HAP-1 (cell line): ENCODE data around the gene DOCK6.

ENCODE experiments used
- DNase-seq, 2 experiments: peaks; one replicate each; pipeline ENCODE4 v3.0.0-alpha.2; 2016 to 2020; ENCODE audit warnings: low spot score in 2 of 2
- H3K27me3 ChIP-seq: fragments of 250-450 bp; sonication (Bioruptor Pico); 2 replicates; pipeline ENCODE4 v1.5.1; 2020; ENCODE audit warnings: low read depth, mild to moderate bottlenecking, moderate library complexity
- H3K36me3 ChIP-seq: fragments of 250-450 bp; sonication (Bioruptor Pico); replicated peaks from 2 replicates; pipeline ENCODE4 v1.5.1; 2020; ENCODE audit warnings: mild to moderate bottlenecking
- H3K4me1 ChIP-seq: fragments of 250-450 bp; sonication (Bioruptor Pico); 2 replicates; pipeline ENCODE4 v1.5.1; 2020; ENCODE audit warnings: mild to moderate bottlenecking
- H3K4me3 ChIP-seq: fragments of 250-450 bp; sonication (Bioruptor Pico); 2 replicates; pipeline ENCODE4 v1.5.1; 2020; ENCODE audit warnings: mild to moderate bottlenecking, moderate library complexity
- H3K9me3 ChIP-seq: fragments of 250-450 bp; sonication (Bioruptor Pico); 2 replicates; pipeline ENCODE4 v1.5.1; 2020; ENCODE audit warnings: mild to moderate bottlenecking, moderate library complexity
- in situ Hi-C: fragments of 300-500 bp; cut with MboI; formaldehyde crosslinking; loops from 3 replicates; pipeline ENCODE4 v1.14.3; 2020; ENCODE audit warnings: low sequenced_read_pairs, inconsistent platforms, mixed read lengths

The DOCK6 gene

DNA sequence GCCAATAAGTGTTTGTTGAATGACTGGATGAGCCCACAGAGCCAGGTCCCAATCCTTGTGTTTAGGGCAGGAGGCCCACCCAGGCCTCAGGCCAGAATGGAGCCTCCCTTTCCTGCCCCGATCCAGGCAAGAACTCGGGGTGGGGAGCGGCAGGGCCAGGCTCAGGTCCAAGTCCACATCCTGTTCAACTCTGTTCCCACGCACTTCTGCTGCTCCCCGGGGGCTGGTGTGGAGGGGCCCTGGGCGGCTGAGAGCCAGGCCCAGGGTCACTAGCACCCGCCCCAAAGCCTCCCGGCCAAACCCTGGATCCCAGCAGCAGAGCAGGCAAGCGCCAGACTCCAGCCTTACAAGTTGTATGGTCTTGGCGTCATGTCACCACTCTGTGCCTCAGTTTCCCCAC lies 14.9 kb downstream of the DOCK6 start:
- in situ Hi-C loops, result no loop called here
- DNase-seq, result no peak
- no peaks in the 10 kb centered on the region for H3K9me3 ChIP-seq

DNA sequence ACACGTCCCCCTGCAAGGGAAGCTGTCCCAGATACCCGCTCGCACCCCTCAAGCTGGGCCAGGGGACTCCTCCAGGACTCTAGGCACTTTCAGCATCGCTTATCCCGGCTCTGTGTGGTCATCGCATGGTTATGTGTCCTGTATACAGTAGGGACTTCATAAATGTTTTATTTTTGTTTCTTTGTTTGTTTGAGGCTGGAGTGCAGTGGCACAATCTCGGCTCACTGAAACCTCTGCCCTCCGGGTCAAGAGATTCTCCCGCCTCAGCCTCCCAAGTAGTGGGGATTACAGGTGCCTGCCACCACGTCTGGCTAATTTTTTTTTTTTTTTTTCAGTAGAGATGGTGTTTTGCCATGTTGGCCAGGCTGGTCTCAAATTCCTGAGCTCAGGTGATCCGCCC lies 15.4 kb downstream of the DOCK6 start:
- in situ Hi-C loops, result no loop called here
- Histone ChIP-seq H3K4me3 (no peak overlapping the region), H3K9me3 (no peaks in the 10 kb centered on the region), H3K27me3 (no peaks in the 10 kb centered on the region), H3K4me1 (no peaks in the 10 kb centered on the region), H3K36me3 (peaks cover 1% of the 10 kb centered on the region; the same call in 1 of the 2 replicates)
- DNase-seq, result no peak

More for the DNA sequence above, 14.9 kb downstream of the DOCK6 start:
- Histone ChIP-seq H3K27me3 (no peaks in the 10 kb centered on the region), H3K4me1 (no peaks in the 10 kb centered on the region), H3K36me3 (peaks cover 6% of the 10 kb centered on the region; the same call in 1 of the 2 replicates), H3K4me3 (no peak overlapping the region)

DNA sequence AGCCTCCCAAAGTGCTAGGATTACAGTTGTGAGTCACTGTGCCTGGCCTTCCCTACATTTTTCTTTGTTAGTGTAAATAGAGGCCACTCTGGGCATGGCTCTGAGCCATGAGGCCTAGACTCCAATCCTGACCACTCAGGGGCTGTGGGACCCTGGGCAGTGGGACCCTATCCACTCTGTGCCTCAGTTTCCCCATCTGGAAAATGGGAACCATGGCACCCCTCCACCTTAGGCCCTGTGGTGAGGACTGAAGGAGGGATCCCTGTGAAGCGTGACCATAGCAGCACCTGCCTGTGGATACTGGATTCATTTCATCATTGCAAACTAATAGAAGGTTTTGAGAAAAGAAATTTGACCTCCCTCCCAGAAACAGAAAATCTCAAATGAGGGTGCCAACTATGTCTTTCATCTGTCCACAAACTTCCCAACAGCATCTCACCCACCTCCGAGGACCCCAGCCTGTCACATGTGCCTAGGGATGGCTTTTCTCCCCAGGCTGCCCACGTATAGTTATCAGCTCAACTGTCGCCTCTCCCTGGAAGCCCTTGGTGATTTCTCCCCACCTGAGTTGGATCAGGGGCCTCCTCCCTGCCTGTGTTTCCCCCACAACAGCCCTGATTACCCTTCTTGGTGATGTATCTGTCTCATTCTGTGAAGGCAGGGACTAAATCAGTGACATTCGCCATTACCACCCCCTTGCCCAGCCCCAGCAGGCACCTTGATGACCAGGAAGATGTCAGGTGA lies 17.3 kb downstream of the DOCK6 start:
- no peaks in the 10 kb centered on the region for H3K36me3 ChIP-seq
- H3K9me3 ChIP-seq, result no peaks in the 10 kb centered on the region
- H3K4me1 ChIP-seq, result no peaks in the 10 kb centered on the region
- in situ Hi-C loops, result no loop called here
- H3K27me3 ChIP-seq, result no peaks in the 10 kb centered on the region
- H3K4me3 ChIP-seq, result no peak overlapping the region
- DNase-seq, result no peak

DNA sequence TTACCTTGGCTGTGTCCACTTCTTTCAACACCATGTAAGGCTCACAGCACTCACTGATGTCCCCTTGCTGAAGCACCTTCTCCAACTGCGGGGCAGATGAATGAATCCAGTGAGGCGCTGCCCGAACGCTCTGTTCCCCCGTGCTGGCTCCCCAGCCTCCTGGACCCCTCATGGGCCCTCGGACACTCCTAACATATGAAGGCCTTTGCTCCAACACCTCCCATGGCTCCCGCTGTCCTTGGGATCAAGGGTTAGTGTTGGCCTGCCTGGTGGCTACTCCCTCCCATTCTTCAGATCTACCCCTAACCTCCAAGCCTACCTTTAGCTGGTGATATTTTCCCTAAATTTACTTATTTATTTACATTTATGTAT lies 18.5 kb downstream of the DOCK6 start:
- no peaks in the 10 kb centered on the region for H3K4me1 ChIP-seq
- no peaks in the 10 kb centered on the region for H3K9me3 ChIP-seq
- no peak for DNase-seq
- H3K36me3 ChIP-seq, result no peaks in the 10 kb centered on the region
- in situ Hi-C loops, result no loop called here
- no peak overlapping the region for H3K4me3 ChIP-seq
- H3K27me3 ChIP-seq, result no peaks in the 10 kb centered on the region

DNA sequence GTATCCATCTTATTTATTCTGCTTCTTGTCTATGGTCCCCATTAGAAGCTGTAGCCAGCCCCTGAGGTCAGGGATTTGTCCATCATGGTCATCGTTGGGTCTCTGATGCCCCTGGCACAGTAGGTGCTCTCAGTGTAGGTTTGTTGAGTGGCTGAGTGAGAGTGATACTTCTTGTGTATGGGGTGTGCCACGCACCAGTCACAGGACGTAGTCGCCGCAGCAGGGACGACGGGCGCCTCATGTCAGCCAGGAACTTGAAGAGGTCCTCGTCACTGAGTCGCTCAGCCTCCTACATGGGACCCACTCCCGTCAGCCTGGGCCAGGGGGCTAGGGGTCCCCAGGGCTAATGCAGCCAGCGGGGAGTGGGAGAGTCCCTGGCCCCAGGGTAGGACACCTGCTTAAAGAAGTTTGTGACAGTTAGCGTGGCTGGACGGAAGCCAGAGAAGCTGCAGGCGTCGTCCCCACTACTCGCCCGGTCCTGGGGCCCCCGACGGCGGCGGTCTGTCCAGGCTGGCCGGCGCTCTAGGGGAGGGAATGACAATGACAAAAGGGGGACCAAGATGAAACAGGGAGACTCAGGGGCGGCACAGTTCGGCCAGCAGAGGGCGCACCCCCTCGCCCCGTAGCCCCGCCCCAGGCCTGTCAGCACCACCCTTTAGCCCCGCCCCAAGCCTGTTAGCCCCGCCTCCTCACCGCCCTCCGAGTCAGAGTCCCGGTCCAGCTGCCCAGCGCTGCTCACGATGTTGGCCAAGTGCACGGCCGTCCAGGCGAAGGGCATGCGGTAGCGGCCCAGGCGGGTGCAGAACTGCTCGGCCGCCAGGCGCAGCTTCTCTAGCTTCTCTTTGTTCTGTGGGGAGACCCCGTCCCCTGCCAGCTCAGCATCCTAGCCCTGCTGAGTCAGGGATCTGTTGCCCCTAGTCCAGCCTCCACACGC lies 19.2 kb downstream of the DOCK6 start:
- Histone ChIP-seq H3K9me3 (no peaks in the 10 kb centered on the region), H3K4me1 (no peaks in the 10 kb centered on the region), H3K27me3 (no peaks in the 10 kb centered on the region), H3K36me3 (no peaks in the 10 kb centered on the region), H3K4me3 (0 out of 2 replicates have a peak overlapping the region, but pooled peaks have one; percentile 4)
- peak; percentile 73 to 98 for DNase-seq
- in situ Hi-C loops, result no loop called here

DNA sequence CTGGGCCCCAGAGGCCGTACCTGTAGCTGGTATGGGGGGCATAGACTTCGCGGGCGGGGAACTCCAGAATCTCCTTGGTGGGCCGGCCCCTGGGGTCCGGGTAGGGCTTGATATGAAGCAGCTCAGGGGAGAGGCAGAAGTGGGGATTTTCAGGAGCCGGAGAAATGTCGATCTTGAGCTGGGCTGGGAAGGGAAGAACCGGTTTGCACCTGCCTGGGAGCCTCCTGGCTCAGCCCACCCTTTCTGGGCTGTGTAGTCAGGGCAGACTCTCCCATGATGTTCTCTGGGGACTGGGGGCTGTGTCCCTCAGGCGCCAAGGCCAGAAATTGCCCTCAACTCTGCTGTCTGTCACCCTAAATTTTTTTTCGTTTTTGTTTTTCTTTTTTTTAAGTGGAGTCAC lies 20.3 kb downstream of the DOCK6 start:
- H3K4me3 ChIP-seq, result no peak overlapping the region
- in situ Hi-C loops, result no loop called here
- DNase-seq, result no peak
- H3K9me3 ChIP-seq, result no peaks in the 10 kb centered on the region
- H3K4me1 ChIP-seq, result no peaks in the 10 kb centered on the region
- no peaks in the 10 kb centered on the region for H3K36me3 ChIP-seq
- no peaks in the 10 kb centered on the region for H3K27me3 ChIP-seq

DNA sequence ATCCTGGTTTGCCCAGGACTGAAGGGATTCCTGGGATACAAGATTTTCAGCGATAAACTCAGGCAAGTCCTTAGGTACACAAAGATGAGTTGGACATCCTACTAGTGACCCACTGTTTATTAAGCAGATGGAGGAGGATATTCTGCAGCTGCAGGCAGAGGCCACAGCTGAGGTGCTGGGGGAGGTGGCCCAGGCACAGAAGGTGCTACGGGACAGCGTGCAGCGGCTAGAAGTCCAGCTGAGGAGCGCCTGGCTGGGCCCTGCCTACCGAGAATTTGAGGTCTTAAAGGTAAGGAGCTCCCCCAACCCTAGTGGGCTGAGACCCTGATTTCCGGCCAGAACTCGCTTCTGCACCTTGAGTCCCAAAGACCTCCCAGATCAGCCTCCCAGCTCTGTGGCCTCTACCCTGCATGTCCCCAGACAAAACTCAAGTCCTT lies 22.3 kb downstream of the DOCK6 start:
- in situ Hi-C loops, result no loop called here
- Histone ChIP-seq H3K9me3 (no peaks in the 10 kb centered on the region), H3K36me3 (no peaks in the 10 kb centered on the region), H3K4me3 (no peak overlapping the region), H3K4me1 (no peaks in the 10 kb centered on the region), H3K27me3 (no peaks in the 10 kb centered on the region)
- no peak for DNase-seq

DNA sequence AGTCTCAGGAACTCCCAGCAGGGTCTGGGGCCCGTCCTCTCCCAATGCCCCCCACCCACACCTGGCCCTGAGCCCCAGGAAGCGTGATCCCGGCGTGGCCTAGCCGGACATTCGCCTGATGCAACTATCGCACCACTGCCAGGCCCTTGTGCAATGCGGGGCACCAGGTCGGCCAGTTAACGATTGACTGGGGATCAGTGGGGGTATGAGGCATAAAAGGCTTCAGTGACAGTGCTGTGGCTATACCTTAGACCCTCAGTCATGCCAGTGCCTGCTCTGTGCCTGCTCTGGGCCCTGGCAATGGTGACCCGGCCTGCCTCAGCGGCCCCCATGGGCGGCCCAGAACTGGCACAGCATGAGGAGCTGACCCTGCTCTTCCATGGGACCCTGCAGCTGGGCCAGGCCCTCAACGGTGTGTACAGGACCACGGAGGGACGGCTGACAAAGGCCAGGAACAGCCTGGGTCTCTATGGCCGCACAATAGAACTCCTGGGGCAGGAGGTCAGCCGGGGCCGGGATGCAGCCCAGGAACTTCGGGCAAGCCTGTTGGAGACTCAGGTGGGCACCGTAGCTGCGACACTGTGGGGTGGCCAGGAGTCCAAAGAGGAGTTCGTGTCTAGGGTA lies 22.8 kb downstream of the DOCK6 start, which contains the start of gene ANGPTL8:
ANGPTL8 (plus strand) TSS at position 243 of the 624 bp plus-strand sequence; CDS start at position 262, 19 bp downstream.
- DNase-seq, result no peak
- in situ Hi-C loops, result no loop called here
- Histone ChIP-seq H3K9me3 (no peaks in the 10 kb centered on the region), H3K4me3 (no peak within 1 kb of the TSS), H3K27me3 (no peaks in the 10 kb centered on the region), H3K36me3 (no peaks in the 10 kb centered on the region), H3K4me1 (no peaks in the 10 kb centered on the region)

DNA sequence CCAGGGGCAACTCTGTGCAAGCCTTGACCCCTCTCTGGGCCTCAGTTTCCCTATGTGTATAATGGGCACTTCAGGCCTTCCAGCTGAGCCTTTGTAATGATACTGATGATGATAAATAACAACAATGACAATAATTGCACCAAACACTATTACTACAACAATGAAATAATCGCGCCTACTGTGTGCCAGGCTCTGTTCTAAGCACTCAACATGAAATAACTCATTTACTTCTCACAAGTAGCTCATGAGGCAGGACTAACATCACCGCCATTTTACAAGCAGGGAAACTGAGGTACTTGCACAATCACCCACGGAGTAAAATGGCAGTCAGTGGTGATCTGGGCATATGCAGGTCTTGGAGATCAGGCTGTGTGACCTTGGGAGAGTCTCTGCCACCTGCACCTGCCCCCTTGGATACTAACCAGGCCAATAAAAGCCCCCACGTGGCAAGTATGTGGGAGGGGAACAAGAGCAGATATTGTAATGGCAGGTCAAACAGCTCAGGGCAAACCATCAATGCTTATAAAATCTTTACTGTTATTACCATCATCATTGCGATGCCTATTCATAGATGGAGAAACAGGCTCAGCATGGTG lies 23.4 kb downstream of the DOCK6 start:
- Histone ChIP-seq H3K36me3 (no peaks in the 10 kb centered on the region), H3K27me3 (no peaks in the 10 kb centered on the region), H3K4me3 (no peak overlapping the region), H3K9me3 (no peaks in the 10 kb centered on the region), H3K4me1 (no peaks in the 10 kb centered on the region)
- DNase-seq, result no peak
- in situ Hi-C loops, result no loop called here

DNA sequence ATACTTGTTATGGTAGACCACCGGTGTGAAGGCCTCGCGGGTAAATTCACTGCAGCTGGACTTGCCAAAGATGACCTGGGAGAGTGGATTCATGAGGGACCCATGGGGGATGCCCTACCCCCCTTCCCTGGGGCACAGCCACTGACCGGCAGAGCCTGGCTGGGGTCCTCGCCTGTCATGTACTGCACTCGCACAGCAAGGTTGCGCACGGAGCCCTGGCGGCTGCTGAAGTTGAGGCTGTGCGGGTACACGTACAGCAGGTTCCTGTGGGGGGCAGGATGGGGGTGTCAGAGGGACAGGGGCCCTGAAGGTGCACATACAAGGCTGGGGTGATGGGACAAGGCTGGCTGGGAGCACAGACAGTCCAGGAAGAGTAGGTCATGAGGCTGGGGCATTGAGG lies 24.3 kb downstream of the DOCK6 start:
- no peak overlapping the region for H3K4me3 ChIP-seq
- H3K4me1 ChIP-seq, result no peaks in the 10 kb centered on the region
- no peaks in the 10 kb centered on the region for H3K9me3 ChIP-seq
- no peaks in the 10 kb centered on the region for H3K27me3 ChIP-seq
- in situ Hi-C loops, result no loop called here
- H3K36me3 ChIP-seq, result no peaks in the 10 kb centered on the region
- no peak for DNase-seq

DNA sequence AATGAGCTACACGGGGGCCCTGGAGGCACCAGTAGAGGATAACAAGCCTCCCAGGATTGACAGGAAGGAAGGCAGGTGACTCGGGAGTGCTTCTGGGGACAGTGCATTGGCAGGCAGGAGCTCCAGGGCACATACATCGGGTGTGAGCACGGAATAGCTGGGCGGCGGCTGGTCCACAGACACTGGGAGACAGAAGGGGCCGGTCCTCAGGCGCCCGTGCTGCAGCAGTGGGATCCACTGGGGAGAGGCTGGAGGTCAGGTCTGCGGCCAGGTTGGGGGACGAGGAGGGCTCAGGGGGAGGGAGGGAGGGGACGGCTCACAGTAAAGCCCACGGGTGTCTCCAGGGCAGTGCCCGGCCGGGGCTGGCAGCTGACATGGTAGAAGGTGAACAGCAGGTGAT lies 25.0 kb downstream of the DOCK6 start:
- H3K4me1 ChIP-seq, result no peaks in the 10 kb centered on the region
- DNase-seq, result no peak
- H3K27me3 ChIP-seq, result no peaks in the 10 kb centered on the region
- H3K4me3 ChIP-seq, result no peak overlapping the region
- in situ Hi-C loops, result no loop called here
- H3K36me3 ChIP-seq, result peaks cover 7% of the 10 kb centered on the region
- no peaks in the 10 kb centered on the region for H3K9me3 ChIP-seq

DNA sequence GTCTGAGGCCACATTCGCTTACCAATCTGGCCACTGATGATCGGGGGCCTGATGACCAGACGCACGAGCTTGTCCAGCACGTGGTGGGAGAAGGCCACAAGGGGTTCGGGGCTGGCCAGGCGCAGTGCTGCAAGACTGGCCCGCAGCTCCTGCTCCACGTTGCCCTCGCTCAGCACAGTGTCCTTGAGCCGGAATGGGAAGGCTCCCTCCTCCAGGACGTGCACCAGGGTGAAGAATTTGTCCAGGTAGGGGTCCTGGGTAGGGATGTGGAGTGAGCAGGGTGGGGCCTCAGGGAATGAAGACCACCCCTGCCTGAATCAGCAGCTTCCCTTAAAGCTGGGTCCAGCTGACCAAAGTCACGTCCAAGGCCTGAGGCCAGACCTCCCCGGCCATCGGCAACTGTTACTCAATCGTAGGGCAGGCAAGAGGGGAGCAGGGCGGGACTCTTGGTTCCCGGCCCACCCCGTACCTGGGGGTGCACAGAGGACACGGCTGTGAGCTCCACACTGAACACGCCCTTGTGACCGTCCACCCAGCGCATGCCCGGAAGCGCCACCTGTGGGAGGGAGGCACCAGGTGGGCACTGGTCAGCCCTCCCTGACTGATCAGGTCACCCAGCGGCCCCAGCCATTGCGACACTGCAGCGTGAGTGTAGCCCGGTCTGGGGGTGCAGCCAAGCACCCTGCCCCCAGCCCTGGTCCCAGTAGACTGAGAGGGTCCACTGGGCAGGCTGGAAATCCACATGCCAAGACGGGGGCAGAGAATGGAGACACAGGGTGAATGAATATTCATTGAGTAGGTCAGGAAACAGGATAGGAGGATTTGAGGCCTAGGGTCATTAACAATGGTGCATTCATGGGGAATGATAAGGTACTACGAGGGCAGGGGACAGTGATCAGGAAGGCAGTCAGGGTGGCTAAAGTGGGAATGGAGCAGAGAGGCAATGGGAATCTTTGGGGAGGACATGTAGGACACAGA lies 25.7 kb downstream of the DOCK6 start:
- Histone ChIP-seq H3K9me3 (no peaks in the 10 kb centered on the region), H3K4me1 (no peaks in the 10 kb centered on the region), H3K36me3 (peaks cover 8% of the 10 kb centered on the region), H3K4me3 (no peak overlapping the region), H3K27me3 (no peaks in the 10 kb centered on the region)
- DNase-seq, result no peak
- in situ Hi-C loops, result no loop called here
